Left ventricle myocardium superior (tissue), 1 donor: ENCODE measurements around the gene ATP9A. TPM values are rescaled to one million over a fixed set of nuclear protein-coding genes. Genes with fewer than 3 reads are reported as not detected.
A peak's percentile ranks its signal among the peaks of the same experiment; 100 is the strongest.
"Not testable (repeated sequence)": the region's sequence is repeated elsewhere in the genome, so short reads cannot be mapped to it uniquely, and the experiment has no call there.

Experiments
- ATAC-seq: fragments of 200-7000 bp; cut with Tn5 transposase; one replicate; pipeline ENCODE4 v1.9.1; 2020; ENCODE audit warnings: mild to moderate bottlenecking, moderate library complexity
- DNase-seq: peaks from one replicate; pipeline ENCODE4 v3.0.0-alpha.2; 2020
- intact Hi-C: fragments of 100-400 bp; cut with micrococcal nuclease; formaldehyde crosslinking; loops from one replicate; pipeline ENCODE4 v1.11.0; 2022
- total RNA-seq: library from RNA; stranded (reverse); fragmentation: NEBNext Ultra II Directional; extraction: Animal tissue kit (Norgen Biotek cat#: 25700); gene quantifications from one replicate; pipeline ENCODE4 v1.2.1, GENCODE V29; 2021
- donor health status: DM: no; HTN: yes; CAD: no; lungs with severe emphysema.

Gene ATP9A
- total RNA-seq, 1 donor from 2014 or later: 21.2 TPM

DNA sequence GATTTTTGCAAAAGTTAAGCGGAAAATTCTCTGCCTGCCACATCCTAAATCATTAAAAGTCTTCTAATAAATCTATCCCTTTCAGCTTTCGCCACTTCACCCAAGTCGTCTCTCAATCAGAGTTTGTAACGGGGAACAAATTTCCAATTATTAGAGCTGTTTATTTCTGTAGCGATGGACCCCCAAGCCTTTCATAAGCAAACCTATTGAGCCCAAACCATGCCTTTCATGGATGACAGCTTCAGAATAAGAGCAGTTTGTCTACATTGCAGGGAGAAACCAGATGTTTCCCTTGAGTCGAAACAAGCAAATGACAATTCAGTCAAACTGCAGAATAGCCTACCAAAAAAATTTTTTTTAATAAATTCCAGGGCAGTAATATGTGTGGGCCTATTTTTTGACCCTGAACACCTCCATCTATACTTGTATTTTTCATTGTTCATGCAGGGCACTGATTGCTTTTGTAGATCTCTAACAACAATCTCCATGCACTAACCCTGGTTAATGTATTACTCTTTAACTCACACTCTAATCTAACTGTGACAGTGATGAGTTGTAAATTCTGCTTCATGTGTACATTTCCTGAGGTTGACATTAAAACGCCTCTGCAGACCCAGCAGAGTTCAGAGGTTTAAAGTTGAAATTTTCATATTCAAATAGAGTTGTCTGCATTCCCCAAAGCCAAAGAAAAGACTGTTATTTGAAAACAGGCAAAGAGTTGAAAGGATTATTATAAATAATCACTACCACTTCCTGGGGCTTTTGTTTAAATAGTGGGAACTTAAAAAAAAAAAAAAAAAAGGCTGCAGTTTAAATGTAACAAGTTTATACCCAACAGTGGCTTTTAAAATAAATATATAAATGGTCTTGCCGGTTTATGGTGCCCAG lies 64.5 kb downstream of the ATP9A start:
- ATAC-seq (no peak), DNase-seq (no peak)
- intact Hi-C loops: no loop called here

DNA sequence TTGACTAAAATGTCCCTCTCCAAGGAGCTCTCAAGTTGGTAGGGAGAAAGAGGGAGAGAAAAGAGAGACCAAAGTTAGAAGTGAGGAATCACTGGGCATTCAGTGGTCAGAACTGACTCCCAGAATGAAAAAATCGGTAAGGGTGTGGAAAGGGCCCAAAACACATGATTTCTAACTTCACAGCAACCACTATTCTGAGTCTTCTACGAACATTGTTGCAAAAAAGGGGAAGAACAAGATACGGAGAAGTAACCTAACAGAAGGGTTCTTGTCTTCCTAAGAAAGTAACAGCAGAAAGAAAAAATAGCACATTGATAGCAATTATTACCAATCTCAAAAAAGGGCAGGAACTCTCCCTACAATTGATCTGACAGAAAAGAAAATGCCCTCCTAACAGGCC lies 65.6 kb downstream of the ATP9A start:
- DNase-seq: no peak
- ATAC-seq: no peak
- intact Hi-C loops: no loop called here

DNA sequence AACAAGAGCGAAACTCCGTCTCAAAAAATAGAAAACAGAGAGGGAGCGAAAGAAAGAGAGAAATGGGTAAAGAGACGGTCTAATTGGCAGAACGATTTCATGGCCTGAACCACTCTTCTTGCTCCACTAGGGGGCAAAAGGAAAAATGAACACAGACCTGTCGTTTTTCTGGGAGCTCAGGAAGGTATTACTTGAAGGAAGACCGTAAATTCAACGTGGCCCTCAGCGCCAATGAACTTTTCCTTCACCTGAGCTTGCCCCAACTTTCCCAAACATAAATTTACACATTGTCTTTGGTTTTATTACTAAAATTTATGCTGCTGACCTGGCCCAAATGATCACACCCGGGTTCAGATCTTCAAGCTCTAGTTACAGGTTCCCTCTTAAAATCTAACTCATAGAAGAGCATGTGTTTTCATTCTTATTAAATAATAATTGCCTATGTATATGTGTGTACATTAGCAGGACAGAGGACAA lies 67.3 kb downstream of the ATP9A start:
- DNase-seq (no peak), ATAC-seq (no peak)

DNA sequence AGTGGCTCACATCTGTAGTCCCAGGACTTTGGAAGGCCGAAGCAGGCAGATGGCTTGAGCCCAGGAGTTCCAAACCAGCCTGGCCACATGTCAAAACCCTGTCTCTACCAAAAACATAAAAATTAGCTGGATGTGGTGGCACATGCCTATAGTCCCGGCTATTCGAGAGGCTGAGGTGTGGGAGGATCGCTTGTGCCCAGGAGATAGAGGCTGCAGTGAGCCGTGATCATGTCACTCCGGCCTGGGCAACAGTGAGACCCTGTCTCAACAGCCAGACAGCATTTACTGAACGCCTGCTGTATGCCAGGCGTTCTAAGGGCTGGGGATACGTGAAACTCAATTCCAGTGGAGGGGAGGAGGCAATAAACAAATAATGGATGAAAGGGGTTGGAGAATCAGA lies 69.9 kb downstream of the ATP9A start:
- no peak for ATAC-seq
- no peak for DNase-seq
- intact Hi-C loops: no loop called here

More for the DNA sequence above, 67.3 kb downstream of the ATP9A start:
- intact Hi-C loops: no loop called here

DNA sequence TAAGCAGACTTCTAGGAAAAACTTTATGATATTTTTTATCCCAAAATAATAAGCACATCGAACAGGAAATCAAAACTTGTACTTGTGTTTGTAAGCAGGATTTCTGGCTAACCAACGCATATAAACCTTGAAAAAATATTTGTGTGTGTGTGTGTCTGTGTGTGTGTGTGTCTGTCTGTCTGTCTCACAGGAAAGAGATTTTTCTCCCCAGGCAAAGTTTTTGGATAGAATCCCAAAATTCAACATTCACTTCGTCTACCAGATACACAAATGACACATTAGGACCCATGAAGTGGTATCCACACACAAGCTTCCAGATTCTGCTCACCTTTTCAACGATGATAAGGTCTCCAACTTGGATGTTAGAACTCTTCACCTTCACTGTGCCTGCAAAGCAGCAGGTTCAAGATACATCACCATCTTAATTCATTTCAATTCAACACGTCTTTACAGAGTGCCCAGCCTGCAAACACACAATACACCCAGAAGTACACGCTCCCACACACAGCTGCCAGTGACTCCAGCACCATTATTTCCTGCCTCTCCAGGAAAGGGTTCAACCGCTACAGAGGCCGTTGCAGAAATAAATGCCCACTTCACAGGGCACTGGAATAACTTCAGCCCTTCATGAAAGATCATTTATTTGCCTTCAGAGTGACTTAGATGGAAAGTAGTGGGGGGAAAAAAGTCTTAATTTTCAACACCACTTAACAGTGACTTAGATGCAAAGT lies 70.9 kb downstream of the ATP9A start:
- no peak for DNase-seq
- intact Hi-C loops: no loop called here
- no peak for ATAC-seq

DNA sequence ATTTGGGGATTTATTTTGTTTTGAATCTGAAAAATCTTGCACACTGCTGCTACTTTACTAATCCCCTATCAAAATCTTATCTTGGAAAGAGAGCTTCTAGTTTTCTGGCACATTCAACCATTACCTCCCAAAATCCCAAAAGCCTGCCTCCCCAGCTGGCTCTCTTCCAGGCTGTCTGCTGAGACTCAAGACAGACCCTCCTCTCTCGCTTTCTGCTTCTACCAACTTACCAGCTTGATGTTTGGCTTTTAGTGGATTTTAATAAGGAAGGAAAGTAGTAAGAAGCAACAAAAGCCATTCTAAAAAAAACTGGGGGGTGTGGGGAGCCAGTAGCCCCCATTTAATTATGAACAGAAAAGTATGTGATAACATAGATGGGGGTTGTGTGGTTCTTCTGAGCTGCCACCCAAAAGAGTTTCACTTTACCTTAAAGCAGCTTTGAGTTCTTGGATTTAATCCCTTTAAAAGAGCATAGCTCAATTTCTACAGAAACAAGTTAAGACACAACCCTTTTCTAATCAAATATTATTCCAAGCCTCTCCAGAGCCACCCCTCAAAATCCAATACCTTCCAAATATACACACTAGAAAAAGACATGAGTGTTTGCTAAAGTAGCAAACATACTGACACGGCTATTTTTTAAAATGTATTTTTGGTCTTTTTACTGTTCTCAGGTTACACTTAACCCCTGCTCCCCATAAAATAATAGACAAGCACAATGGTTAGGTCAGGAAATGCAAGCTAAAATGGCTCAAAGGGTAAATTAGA lies 71.7 kb downstream of the ATP9A start:
- intact Hi-C loops: no loop called here
- DNase-seq (no peak), ATAC-seq (no peak)

DNA sequence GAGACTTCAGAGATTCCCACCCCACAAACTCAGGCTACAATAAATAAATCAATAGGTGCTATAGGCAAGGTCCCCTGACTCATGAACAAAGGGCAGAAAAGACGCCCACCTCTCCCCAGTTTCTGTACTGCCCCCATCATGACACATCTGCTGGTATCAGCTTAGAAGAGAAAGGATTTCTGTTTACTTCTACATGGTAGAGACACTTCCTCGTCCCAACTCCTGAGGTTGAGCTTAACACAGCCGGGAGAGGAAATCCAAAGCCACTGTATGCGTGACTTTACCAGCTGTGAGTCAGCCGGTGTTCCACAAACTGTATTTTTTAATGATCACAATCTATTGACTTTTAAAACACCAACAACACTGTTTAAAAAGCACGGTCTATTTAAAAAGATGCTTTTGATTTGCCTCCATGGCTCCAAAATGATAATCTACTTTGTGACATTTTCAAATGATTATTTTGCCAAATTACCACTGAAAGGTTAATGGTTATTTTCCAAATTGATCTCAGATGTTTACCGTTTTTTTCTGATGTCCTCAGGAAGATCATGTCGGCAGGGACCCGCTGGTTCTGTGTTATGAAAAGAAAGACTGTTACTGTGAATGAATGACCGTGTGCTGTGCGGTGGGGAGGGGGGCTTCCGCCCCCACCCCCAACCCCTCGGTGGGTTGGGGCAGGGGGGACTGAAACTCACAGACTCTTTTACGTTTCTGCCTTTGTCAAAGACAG lies 72.5 kb downstream of the ATP9A start:
- intact Hi-C loops: no loop called here
- ATAC-seq (no peak), DNase-seq (no peak)

DNA sequence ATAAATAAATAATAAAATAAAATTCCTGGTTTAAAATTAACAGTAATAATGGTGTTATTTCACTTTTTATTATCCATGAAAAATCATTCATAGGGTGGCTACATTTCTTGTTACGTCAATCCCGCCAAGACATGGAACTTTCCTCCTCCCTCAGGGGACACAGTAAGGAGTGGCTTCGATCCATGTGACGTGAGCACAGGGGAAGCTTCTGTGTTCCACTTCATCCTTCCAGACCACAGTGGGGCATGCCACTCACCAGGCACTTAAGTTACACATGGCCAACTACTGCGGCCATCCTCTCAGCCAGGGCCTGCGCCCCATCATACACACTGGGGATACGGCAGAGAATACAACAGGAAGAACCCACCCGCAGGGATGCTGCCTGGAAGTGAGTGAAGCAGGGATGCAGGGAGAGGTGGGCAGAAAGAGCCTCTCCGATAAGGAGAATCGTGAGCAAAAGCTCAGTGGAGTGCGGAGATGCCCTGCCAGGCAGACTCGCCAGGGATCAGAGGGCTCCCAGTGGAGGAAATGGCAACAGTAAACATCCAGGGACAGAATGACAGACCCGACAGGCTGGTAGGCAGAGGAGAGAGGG lies 75.3 kb downstream of the ATP9A start:
- no peak for ATAC-seq
- no peak for DNase-seq
- intact Hi-C loops: no loop called here

DNA sequence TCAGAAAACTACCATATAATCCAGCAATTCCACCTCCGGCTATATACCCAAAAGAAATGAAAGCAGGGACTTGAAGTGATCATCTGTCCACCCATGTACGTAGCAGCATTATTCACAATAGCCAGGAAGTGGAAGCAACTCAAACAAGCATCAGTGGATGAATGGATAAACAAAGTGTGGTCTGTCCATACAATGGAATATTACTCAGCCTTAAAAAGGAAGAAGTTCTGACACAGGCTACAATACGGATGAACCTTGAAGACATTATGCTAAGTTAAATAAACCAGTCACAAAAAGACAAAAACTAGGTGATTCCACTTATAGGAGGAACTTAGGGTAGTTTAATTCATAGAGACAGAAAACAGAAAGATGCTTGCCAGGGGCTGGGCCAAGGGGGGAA lies 76.5 kb downstream of the ATP9A start:
- no peak for ATAC-seq
- intact Hi-C loops: no loop called here
- DNase-seq: no peak

DNA sequence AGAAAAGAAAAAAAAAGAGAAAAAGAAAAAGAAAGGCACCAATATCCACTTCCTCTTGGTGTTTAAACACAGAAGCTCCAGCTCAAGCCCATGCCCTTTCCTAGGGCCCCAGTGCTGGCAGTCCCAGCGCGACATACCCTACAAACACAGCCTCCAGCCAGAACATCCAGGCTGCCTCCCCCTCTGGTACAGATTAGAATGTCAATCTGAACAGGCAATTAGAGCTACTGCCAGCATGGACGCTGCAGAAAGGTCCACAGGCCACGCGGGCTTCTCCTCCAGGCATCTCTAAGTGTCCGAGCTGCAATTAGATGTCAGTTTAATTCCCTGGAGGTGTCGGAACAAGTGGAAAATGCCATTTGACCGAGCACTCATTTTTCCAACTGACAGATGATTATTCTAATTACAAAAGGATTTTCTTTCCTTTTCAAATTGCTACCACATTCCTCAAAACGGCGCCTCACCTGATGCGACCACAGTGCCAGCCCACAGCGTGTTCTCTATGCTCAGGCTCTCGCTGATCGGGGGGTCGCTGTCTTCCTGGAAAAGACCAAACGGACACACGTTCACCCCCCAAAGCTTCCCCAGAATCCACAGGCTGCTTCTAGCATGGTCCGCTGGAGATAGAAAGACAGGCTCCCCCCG lies 79.5 kb downstream of the ATP9A start:
- DNase-seq (no peak), ATAC-seq (no peak)
- intact Hi-C loops: no loop called here

DNA sequence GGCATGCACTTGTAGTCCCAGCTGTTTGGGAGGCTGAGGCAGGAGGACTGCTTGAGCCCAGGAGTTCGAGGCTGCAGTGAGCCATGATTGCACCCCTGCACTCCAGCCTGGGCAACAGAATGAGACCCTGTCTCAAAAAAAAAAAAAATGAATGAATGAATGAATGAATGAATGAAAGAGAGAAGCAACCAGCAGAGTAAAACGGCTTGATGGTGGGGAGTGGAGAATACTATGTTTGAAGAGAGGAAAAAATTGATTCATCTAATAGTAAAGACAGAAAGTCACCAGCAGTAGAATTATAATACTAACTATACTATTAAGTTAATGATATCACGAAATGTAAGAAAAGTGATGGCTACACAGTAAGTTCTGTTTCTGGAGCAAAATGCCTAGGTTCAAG lies 80.6 kb downstream of the ATP9A start:
- intact Hi-C loops: no loop called here
- ATAC-seq: no peak
- DNase-seq: no peak

DNA sequence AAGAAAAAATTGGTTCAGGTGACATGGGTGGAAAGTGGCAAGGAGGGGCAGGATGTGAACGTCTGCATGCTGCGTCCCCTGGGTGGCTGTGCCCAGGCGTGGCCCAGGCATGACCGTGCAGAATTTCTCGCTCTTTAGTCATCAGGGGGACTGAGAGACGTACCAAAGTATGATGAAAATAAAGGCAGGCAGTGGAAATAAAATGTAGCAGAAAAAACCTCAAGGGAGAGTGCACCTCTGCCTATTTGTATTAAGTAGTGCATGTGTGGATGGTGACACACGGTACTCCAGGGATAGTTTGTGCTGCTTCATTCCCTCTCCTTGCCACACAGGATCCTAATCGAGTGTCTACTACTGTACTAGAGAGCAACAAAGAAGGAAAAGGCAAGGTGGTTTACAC lies 81.1 kb downstream of the ATP9A start:
- DNase-seq (no peak), ATAC-seq (no peak)
- intact Hi-C loops: no loop called here

DNA sequence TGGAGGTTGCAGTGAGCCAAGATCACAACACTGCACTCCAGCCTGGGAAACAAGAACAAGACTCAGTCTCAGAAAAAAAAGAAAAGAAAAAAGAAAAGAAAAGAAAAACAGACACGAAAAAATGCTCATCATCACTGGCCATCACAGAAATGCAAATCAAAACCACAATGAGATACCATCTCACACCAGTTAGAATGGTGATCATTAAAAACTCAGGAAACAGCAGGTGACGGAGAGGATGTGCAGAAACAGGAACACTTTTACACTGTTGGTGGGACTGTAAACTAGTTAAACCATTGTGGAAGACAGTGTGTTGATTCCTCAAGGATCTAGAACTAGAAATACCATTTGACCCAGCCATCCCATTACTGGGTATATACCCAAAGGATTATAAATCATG lies 82.7 kb downstream of the ATP9A start:
- ATAC-seq, DNase-seq, intact Hi-C loops: not testable (repeated sequence)

DNA sequence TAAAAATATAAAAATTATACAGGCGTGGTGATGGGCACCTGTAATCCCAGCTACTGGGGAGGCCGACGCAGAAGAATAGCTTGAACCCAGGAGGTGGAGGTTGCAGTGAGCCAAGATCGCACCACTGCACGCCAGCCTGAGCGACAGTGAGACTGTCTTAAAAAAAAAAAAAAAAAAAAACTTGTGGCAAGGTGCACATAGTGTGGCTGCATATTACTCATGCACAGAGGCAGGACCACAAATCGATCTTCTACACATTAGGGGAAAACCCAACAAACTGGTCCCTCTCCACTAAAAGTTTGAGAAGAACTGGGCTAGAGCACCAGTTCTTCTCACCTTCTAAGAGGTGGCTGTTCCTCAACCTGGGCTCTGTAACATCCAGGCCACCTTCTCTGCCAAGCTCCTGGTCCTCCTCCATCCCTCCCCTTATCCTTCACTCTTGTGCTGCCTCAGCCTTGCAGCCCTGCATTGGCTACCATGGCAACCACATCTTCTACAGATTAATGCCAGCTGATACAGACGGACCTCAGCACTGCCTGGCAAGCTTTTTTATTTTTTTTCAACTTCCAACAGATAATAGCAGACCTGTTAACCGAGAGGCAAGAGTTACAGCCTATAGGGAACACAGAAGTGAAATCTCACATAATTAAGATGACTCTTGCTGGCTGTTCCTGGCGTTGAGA lies 88.0 kb downstream of the ATP9A start:
- intact Hi-C loops: no loop called here
- DNase-seq (no peak), ATAC-seq (no peak)

DNA sequence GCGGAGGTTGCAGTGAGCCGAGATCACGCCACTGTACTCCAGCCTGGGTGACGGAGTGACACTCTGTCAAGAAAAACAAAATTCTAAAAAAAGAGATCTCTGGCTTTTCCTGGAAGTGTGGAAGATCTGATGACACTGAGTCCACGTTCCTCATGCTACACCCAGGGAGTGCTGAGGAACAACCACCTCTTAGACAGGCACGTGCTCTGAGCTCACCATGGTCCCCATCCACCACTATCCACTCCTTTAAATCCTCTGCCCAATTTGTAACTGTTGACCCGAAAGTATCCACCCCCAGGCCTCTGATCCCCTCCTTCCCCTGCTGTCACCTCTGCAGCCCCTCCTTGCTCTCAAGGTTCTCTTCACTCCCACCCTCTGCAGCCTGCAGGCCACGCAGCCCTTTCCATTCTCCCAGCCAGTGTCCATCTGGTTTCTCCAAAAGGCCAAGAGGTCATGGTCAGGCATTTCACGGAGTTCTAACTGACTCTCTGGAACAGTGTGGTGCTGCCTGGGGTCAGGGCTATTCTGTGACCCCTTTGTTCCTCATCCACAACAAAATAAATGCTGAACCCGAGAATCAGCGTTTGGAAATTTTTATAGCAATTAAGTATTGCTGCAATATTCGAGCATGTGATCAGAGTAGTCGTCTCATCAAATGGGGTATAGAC lies 88.8 kb downstream of the ATP9A start:
- DNase-seq (no peak), ATAC-seq (no peak)
- intact Hi-C loops: no loop called here

DNA sequence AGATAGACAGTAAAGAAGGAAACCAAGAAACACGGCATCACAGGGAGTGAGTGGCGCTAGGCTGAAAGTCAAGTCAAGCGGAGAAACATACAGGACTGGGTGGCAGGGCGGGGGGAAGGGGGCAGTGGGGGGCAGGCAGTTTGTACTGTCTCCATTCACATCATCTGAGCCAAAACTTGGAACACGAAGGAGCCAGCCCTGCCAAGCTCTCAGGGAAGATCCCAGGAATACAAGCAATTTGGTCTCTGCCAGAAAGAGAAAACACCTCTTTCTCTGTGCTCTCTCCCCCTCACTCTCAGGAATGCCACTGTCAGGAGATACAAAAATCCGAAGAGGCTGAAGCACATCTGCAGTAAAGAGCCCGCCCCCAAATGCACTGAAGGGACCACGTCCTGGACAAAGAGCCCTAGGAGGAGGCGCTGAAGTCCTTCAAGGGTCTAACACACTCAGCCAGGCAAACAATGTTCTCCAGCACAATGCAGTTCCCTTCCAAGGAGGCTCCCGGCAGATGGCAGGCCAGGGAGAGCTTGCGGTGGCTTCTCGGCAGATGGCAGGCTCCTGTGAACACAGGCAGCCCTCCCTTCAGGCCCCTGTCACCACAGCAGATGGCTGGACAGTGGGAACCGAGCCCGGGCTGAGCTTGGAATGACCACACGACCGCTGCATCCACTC lies 90.0 kb downstream of the ATP9A start:
- ATAC-seq: peak; percentile 36
- intact Hi-C loops: no loop called here
- no peak for DNase-seq

DNA sequence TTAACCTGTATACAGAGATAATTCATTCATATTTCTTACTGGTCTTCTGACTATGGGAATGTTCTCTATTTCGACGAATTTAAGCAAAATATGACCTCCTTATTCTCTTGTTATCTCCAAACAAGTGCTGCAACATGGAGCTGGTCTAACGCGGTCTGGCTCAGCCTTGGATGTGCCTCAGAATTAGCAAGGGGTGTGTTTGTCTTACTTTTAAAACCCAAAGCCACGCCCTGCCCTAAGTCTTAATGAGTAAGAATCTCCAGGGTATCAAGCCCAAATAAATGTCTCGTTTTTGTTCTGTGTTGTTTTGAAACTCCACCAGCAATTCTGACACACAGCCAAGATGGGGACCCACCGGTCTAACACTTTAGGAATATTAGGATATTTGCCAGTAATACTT lies 99.2 kb downstream of the ATP9A start:
- DNase-seq (no peak), ATAC-seq (no peak)
- intact Hi-C loops: no loop called here
